HCT116 (cell line): ENCODE results near the gene CFAP57.

Source experiments
- CEBPB ChIP-seq: IDR thresholded peaks from 2 replicates; pipeline ENCODE4 v1.6.1; 2012; ENCODE audit warnings: low read depth
- CTCF ChIP-seq, 3 experiments: fragments of 200-600 bp in 1 of 3; sonication (generic) in 1 of 3; IDR thresholded peaks in 2 of 3; conservative IDR thresholded peaks in 1 of 3; 2 replicates each; pipeline ENCODE4 v1.5.1; 2012 to 2017; ENCODE audit warnings: low read depth in 2 of 3, low read length in 2 of 3, antibody characterized with exemption in 1 of 3, borderline replicate concordance in 1 of 3, control low read depth in 1 of 3, mild to moderate bottlenecking in 1 of 3, mixed read lengths in 1 of 3, mixed run types in 1 of 3, moderate library complexity in 1 of 3; ENCODE audit not compliant: insufficient read depth in 1 of 3
- POLR2A ChIP-seq: IDR thresholded peaks from 2 replicates; pipeline ENCODE4 v1.7.0; 2011; ENCODE audit warnings: borderline replicate concordance; ENCODE audit not compliant: insufficient read depth, insufficient read length; ENCODE audit errors: extremely low read depth
- POLR2AphosphoS5 ChIP-seq: IDR thresholded peaks from 2 replicates; pipeline ENCODE4 v1.6.1; 2011; ENCODE audit warnings: mild to moderate bottlenecking, low read depth, low read length, moderate library complexity
- REST ChIP-seq: IDR thresholded peaks from 2 replicates; pipeline ENCODE4 v1.6.1; 2012; ENCODE audit warnings: low read depth
- TCF7L2 ChIP-seq: IDR thresholded peaks from 2 replicates; pipeline ENCODE4 v1.7.0; 2011; ENCODE audit warnings: borderline replicate concordance, inconsistent platforms; ENCODE audit not compliant: insufficient read depth, insufficient read length; ENCODE audit errors: extremely low read depth
- YY1 ChIP-seq: IDR thresholded peaks from 2 replicates; pipeline ENCODE4 v1.6.1; 2011; ENCODE audit warnings: low read length, low read depth, moderate library complexity, mild to moderate bottlenecking; ENCODE audit not compliant: insufficient replicate concordance; ENCODE audit errors: extremely low read depth
- ZFX ChIP-seq: fragments of 450-650 bp; IDR thresholded peaks from 2 replicates; pipeline ENCODE4 v1.6.1; 2017
- ZNF274 ChIP-seq: fragments of 200-500 bp; sonication (Bioruptor generic); IDR thresholded peaks from 2 replicates; pipeline ENCODE4 v1.6.1; 2014; ENCODE audit warnings: mild to moderate bottlenecking, low read depth, low read length, inconsistent platforms
- TF ChIP-seq, protein P1 (sequence below): IDR thresholded peaks from 2 replicates; pipeline ENCODE4 v1.6.1; 2012

DNA sequence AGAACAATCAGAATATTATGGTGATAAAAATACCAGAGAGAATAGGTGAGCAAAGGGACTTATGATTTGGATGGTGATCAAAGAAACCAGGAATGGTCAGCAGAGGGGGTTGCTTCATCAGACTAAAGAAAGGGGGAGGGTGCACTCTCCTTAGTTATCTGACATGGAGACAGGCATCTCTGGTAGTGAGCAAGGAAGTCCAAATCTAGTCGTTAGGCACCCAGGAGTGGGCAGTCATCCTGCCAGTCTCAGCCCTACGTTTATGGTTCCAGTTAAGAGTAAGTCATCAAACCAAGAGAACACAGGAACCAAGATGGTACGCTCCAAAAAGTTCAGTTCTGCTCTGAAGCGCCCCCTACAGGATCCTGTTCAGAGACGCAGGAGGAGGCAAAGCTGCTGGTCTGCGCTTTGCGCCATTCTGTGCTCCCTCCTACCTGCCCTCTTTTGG lies 28.7 kb upstream of the CFAP57 start:
- no peak for TF ChIP-seq ZFX
- no peak for TF ChIP-seq POLR2AphosphoS5
- no peak for TF ChIP-seq YY1
- peak; percentile 19; the same call in 1 of the 2 replicates for TF ChIP-seq CEBPB
- no peak for TF ChIP-seq ZNF274
- peak; percentile 84 to 92 (median 91) for TF ChIP-seq CTCF (IDR thresholded peaks at IDR 0.05 in 2 of 3, conservative IDR thresholded peaks at IDR 0.05 in 1 of 3; ENCODE audit: borderline replicate concordance in 1 of 3, insufficient read depth in 1 of 3, low read depth in 2 of 3, low read length in 2 of 3)
- TF ChIP-seq POLR2A: no peak
- TF ChIP-seq REST: no peak
- TF ChIP-seq, protein P1, sequence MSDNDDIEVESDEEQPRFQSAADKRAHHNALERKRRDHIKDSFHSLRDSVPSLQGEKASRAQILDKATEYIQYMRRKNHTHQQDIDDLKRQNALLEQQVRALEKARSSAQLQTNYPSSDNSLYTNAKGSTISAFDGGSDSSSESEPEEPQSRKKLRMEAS: no peak
- peak; percentile 92 for TF ChIP-seq TCF7L2
